HG02981 (cell line): ENCODE measurements around the gene PUM1.
"Not testable (repeated sequence)": the region's sequence is repeated elsewhere in the genome, so short reads cannot be mapped to it uniquely, and the experiment has no call there.

ENCODE experiments used
- ATAC-seq: cut with Tn5 transposase; IDR thresholded peaks from one replicate; pipeline ENCODE4 v1.9.1; 2021; ENCODE audit warnings: mild to moderate bottlenecking, moderate library complexity; ENCODE audit not compliant: unreplicated experiment

PUM1 gene

GRCh38 chr1:31065310-31066217, at the start of gene PUM1:
PUM1 (minus strand) TSS chr1:31065717; CDS start chr1:31059566, 6,151 bp downstream.
- ATAC-seq: peak; percentile 96

GRCh38 chr1:31112266-31112935, 46.9 kb upstream of the PUM1 start:
- no peak for ATAC-seq

GRCh38 chr1:31111290-31111951, 45.9 kb upstream of the PUM1 start:
- no peak for ATAC-seq

GRCh38 chr1:31110846-31111245, 45.3 kb upstream of the PUM1 start:
- ATAC-seq: no peak

- no peak for ATAC-seq
Measured at GRCh38 chr1:31108861-31109260, 43.3 kb upstream of the PUM1 start.

GRCh38 chr1:31105646-31106045, 40.1 kb upstream of the PUM1 start:
- no peak for ATAC-seq

- ATAC-seq: no peak
Measured at GRCh38 chr1:31102501-31102950, 37.0 kb upstream of the PUM1 start.

GRCh38 chr1:31101147-31101502, 35.6 kb upstream of the PUM1 start:
- ATAC-seq: no peak

GRCh38 chr1:31099293-31100032, 33.9 kb upstream of the PUM1 start:
- ATAC-seq: no peak

- no peak for ATAC-seq
Measured at GRCh38 chr1:31095985-31096384, 30.5 kb upstream of the PUM1 start.

- ATAC-seq: no peak
Measured at GRCh38 chr1:31095298-31095981, 29.9 kb upstream of the PUM1 start.

- ATAC-seq: not testable (repeated sequence)
Measured at GRCh38 chr1:31088081-31088480, 22.6 kb upstream of the PUM1 start.

- no peak for ATAC-seq
Measured at GRCh38 chr1:31084782-31085569, 19.5 kb upstream of the PUM1 start.

GRCh38 chr1:31082385-31082784, 16.9 kb upstream of the PUM1 start:
- ATAC-seq: no peak

GRCh38 chr1:31073044-31073443, 7.5 kb upstream of the PUM1 start:
- ATAC-seq: no peak

- ATAC-seq: no peak
Measured at GRCh38 chr1:31072304-31072746, 6.8 kb upstream of the PUM1 start.

- ATAC-seq: no peak
Measured at GRCh38 chr1:31069392-31069791, 3.9 kb upstream of the PUM1 start.

GRCh38 chr1:31064718-31065309, 703 bp downstream of the PUM1 start:
- ATAC-seq: no peak

- ATAC-seq: no peak
Measured at GRCh38 chr1:31064111-31064717, 1.3 kb downstream of the PUM1 start.
